GM12865 (cell line): ENCODE results near the gene KIF2B.
"Not testable (repeated sequence)": the region's sequence is repeated elsewhere in the genome, so short reads cannot be mapped to it uniquely, and the experiment has no call there.

Experiments
- DNase-seq: peaks from one replicate; pipeline ENCODE4 v3.0.0; 2010; ENCODE audit warnings: low read depth
- H3K4me3 ChIP-seq: 2 replicates; pipeline ENCODE4 v1.5.1; 2011; ENCODE audit warnings: mild to moderate bottlenecking, low read depth, low read length, control low read depth
- CTCF ChIP-seq: IDR thresholded peaks from 2 replicates; pipeline ENCODE4 v1.5.1; 2011; ENCODE audit warnings: low read length, control low read depth, low read depth, inconsistent platforms; ENCODE audit not compliant: insufficient read depth; ENCODE audit errors: missing control alignments

The KIF2B gene

GRCh38 chr17:53819956-53820355 is 2.8 kb upstream of the KIF2B start:
- TF ChIP-seq CTCF: no peak
- no peak overlapping the region for H3K4me3 ChIP-seq
- DNase-seq: no peak

- no peak overlapping the region for H3K4me3 ChIP-seq
- no peak for DNase-seq
- TF ChIP-seq CTCF: no peak
Observed at GRCh38 chr17:53823341-53824050, 769 bp downstream of the KIF2B start.

- not testable (repeated sequence) for DNase-seq, H3K4me3 ChIP-seq
Observed at GRCh38 chr17:53834771-53835170, 12.0 kb downstream of the KIF2B start.

- H3K4me3 ChIP-seq: no peak overlapping the region
- TF ChIP-seq CTCF: no peak
- DNase-seq: no peak
Observed at GRCh38 chr17:53837131-53837530, 14.4 kb downstream of the KIF2B start.

GRCh38 chr17:53844491-53845107 is 21.9 kb downstream of the KIF2B start:
- no peak overlapping the region for H3K4me3 ChIP-seq
- no peak for DNase-seq
- TF ChIP-seq CTCF: no peak

GRCh38 chr17:53871128-53871527 is 48.4 kb downstream of the KIF2B start:
- not testable (repeated sequence) for H3K4me3 ChIP-seq, DNase-seq
